ENCODE measurements around the gene KPNB1. TPM values are rescaled to one million over a fixed set of nuclear protein-coding genes. Genes with fewer than 3 reads are reported as not detected.

The KPNB1 gene
- total RNA-seq, 1 donor from 2014 or later = 301 TPM

DNA sequence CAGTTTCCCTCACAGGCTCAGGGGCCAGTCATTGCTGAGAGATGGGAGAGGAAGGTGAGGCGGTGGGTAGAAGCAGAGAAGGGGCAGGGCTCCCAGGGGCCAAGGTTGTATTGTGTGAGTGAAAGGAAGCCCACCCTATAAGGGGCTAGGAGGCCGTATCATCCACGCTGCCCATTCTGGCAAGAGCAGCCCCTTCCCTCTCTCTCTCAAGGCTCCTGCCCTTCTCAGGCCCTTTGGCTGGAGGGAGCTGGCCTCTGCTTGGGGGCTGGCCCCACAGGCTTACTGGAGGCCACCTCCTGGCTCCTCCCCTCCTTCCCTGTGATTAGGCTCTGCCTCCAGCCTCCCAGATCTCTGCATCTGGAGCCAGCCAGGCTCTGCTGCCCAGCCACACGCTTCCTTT is 51.9 kb downstream of the KPNB1 start:
- H3K27me3 Mint-ChIP-seq (ENCODE audit: unreplicated experiment) = no peaks in the 10 kb centered on the region

DNA sequence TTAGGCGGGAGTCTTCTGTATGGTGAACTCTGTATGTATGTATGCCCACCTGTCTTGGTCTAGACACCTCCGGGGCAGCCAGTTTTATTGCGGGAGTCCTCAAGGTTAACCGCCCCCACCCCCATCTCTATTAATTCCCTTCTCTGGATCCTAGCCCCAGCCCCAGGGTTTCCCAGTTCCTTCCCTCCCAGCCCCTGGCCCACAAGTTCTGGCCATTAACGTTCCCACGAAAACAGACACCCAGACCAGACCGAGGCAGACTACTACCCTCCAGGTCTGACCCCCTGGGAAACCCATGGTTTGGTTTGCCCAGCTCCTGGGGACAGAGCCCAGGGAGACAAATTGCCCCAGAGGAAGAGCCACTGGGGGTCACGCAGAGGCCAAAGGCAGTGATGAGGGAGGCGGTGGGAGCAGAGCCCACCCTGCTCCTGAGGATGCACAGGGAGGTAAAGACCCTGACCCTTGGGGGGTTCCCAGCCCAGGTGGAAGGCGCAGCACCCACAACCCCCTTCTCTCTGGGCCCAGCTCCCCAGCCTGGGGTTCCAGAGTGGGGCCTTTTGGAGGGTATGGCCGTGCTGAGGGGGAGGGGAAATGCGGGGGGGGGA is 52.8 kb downstream of the KPNB1 start:
- Mint-ChIP-seq H3K4me1 (ENCODE audit: unreplicated experiment) (peaks cover 1% of the 10 kb centered on the region), H3K4me3 (ENCODE audit: unreplicated experiment) (no peak overlapping the region), H3K9me3 (ENCODE audit: unreplicated experiment) (no peaks in the 10 kb centered on the region), H3K27me3 (ENCODE audit: unreplicated experiment) (no peaks in the 10 kb centered on the region), H3K27ac (ENCODE audit: unreplicated experiment) (no peak overlapping the region), H3K36me3 (ENCODE audit: unreplicated experiment) (peaks cover 21% of the 10 kb centered on the region)
- no peak for DNase-seq (ENCODE audit: extremely low spot score, unreplicated experiment)
- TF ChIP-seq, protein P1, sequence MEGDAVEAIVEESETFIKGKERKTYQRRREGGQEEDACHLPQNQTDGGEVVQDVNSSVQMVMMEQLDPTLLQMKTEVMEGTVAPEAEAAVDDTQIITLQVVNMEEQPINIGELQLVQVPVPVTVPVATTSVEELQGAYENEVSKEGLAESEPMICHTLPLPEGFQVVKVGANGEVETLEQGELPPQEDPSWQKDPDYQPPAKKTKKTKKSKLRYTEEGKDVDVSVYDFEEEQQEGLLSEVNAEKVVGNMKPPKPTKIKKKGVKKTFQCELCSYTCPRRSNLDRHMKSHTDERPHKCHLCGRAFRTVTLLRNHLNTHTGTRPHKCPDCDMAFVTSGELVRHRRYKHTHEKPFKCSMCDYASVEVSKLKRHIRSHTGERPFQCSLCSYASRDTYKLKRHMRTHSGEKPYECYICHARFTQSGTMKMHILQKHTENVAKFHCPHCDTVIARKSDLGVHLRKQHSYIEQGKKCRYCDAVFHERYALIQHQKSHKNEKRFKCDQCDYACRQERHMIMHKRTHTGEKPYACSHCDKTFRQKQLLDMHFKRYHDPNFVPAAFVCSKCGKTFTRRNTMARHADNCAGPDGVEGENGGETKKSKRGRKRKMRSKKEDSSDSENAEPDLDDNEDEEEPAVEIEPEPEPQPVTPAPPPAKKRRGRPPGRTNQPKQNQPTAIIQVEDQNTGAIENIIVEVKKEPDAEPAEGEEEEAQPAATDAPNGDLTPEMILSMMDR (IDR thresholded peaks at IDR 0.05) = no peak

More for the DNA sequence above, 51.9 kb downstream of the KPNB1 start:
- H3K4me1 Mint-ChIP-seq (ENCODE audit: unreplicated experiment) = no peaks in the 10 kb centered on the region
- H3K4me3 Mint-ChIP-seq (ENCODE audit: unreplicated experiment) = no peak overlapping the region
- H3K27ac Mint-ChIP-seq (ENCODE audit: unreplicated experiment) = no peak overlapping the region
- TF ChIP-seq, protein P1 (IDR thresholded peaks at IDR 0.05) = no peak
- peaks cover 21% of the 10 kb centered on the region for H3K36me3 Mint-ChIP-seq (ENCODE audit: unreplicated experiment)
- no peak for DNase-seq (ENCODE audit: extremely low spot score, unreplicated experiment)
- H3K9me3 Mint-ChIP-seq (ENCODE audit: unreplicated experiment) = no peaks in the 10 kb centered on the region

DNA sequence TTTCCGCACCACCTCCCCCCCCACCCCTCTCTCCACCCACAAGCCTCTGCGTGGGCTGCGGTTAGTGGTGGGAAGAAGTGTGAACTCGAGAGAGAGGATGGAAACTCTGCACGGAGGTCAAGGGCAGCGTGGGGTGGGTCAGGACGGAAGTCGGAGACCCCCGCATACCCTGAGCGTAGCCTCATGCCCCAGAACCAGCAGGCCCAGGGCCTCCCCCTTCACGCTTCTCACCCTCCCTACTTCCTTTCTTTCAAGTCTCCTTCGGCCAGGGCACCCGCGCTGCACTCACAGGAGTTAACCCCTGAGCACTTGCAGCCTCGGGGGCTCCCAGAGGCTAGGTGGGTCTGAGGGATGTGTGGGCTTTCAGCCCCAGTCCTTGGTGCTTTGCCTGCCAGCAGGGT is 53.5 kb downstream of the KPNB1 start:
- Mint-ChIP-seq H3K4me1 (ENCODE audit: unreplicated experiment) (peaks cover 1% of the 10 kb centered on the region), H3K36me3 (ENCODE audit: unreplicated experiment) (peaks cover 21% of the 10 kb centered on the region), H3K27ac (ENCODE audit: unreplicated experiment) (no peak overlapping the region), H3K27me3 (ENCODE audit: unreplicated experiment) (no peaks in the 10 kb centered on the region), H3K4me3 (ENCODE audit: unreplicated experiment) (no peak overlapping the region), H3K9me3 (ENCODE audit: unreplicated experiment) (no peaks in the 10 kb centered on the region)
- DNase-seq (ENCODE audit: extremely low spot score, unreplicated experiment) = no peak
- TF ChIP-seq, protein P1 (IDR thresholded peaks at IDR 0.05) = no peak

- Mint-ChIP-seq H3K9me3 (ENCODE audit: unreplicated experiment) (no peaks in the 10 kb centered on the region), H3K4me1 (ENCODE audit: unreplicated experiment) (peaks cover 1% of the 10 kb centered on the region), H3K27ac (ENCODE audit: unreplicated experiment) (no peak overlapping the region), H3K36me3 (ENCODE audit: unreplicated experiment) (peaks cover 21% of the 10 kb centered on the region), H3K27me3 (ENCODE audit: unreplicated experiment) (no peaks in the 10 kb centered on the region), H3K4me3 (ENCODE audit: unreplicated experiment) (no peak overlapping the region)
- TF ChIP-seq, protein P1 (IDR thresholded peaks at IDR 0.05) = no peak
- no peak for DNase-seq (ENCODE audit: extremely low spot score, unreplicated experiment)
These were observed 54.0 kb downstream of the KPNB1 start for GRCh38 chr17:47703671-47704070.

GRCh38 chr17:47704116-47704515 is 54.4 kb downstream of the KPNB1 start:
- no peak overlapping the region for H3K27ac Mint-ChIP-seq (ENCODE audit: unreplicated experiment)

More at GRCh38 chr17:47704116-47704515, 54.4 kb downstream of the KPNB1 start:
- Mint-ChIP-seq H3K4me1 (ENCODE audit: unreplicated experiment) (peaks cover 1% of the 10 kb centered on the region), H3K4me3 (ENCODE audit: unreplicated experiment) (no peak overlapping the region), H3K9me3 (ENCODE audit: unreplicated experiment) (no peaks in the 10 kb centered on the region), H3K27me3 (ENCODE audit: unreplicated experiment) (no peaks in the 10 kb centered on the region), H3K36me3 (ENCODE audit: unreplicated experiment) (peaks cover 21% of the 10 kb centered on the region)
- DNase-seq (ENCODE audit: extremely low spot score, unreplicated experiment) = no peak
- TF ChIP-seq, protein P1 (IDR thresholded peaks at IDR 0.05) = no peak

Measured in osteocyte (in vitro differentiated cells).